Parathyroid adenoma (tissue), 2 donors: ENCODE results near the gene CEP97.

Experiments
- H2AFZ ChIP-seq: fragments of 300-600 bp; sonication (generic); one replicate; pipeline ENCODE4 v1.7.0; 2017; ENCODE audit warnings: antibody characterized with exemption, mild to moderate bottlenecking
- H3K27ac ChIP-seq: fragments of 300-600 bp; sonication (generic); one replicate; pipeline ENCODE4 v1.7.0; 2017
- H3K27me3 ChIP-seq: fragments of 300-600 bp; sonication (generic); one replicate; pipeline ENCODE4 v1.7.0; 2017; ENCODE audit warnings: low read length; ENCODE audit not compliant: control insufficient read depth, insufficient read depth
- H3K36me3 ChIP-seq: fragments of 300-600 bp; sonication (generic); one replicate; pipeline ENCODE4 v1.7.0; 2017; ENCODE audit warnings: low read length; ENCODE audit not compliant: control insufficient read depth, insufficient read depth
- H3K4me1 ChIP-seq: fragments of 300-600 bp; sonication (generic); one replicate; pipeline ENCODE4 v1.7.0; 2017; ENCODE audit warnings: control low read depth
- H3K4me2 ChIP-seq: fragments of 300-600 bp; sonication (generic); one replicate; pipeline ENCODE4 v1.7.0; 2017; ENCODE audit warnings: low read length
- H3K4me3 ChIP-seq: fragments of 300-600 bp; sonication (generic); one replicate; pipeline ENCODE4 v1.7.0; 2017; ENCODE audit warnings: low read depth, low read length
- H3K79me2 ChIP-seq: fragments of 300-600 bp; sonication (generic); one replicate; pipeline ENCODE4 v1.7.0; 2017; ENCODE audit warnings: control low read depth
- H3K9ac ChIP-seq: fragments of 300-600 bp; sonication (generic); one replicate; pipeline ENCODE4 v1.7.0; 2017; ENCODE audit warnings: mild to moderate bottlenecking
- H3K9me3 ChIP-seq: fragments of 300-600 bp; sonication (generic); one replicate; pipeline ENCODE4 v1.7.0; 2017; ENCODE audit warnings: low read length; ENCODE audit not compliant: control insufficient read depth
- TF ChIP-seq, protein P1 (sequence below): fragments of 300-600 bp; sonication (generic); IDR thresholded peaks from one replicate; pipeline ENCODE4 v1.7.0; 2017; ENCODE audit warnings: antibody characterized with exemption, mild to moderate bottlenecking
- donor health status: primary hyperparathyroidism.

Gene CEP97

DNA sequence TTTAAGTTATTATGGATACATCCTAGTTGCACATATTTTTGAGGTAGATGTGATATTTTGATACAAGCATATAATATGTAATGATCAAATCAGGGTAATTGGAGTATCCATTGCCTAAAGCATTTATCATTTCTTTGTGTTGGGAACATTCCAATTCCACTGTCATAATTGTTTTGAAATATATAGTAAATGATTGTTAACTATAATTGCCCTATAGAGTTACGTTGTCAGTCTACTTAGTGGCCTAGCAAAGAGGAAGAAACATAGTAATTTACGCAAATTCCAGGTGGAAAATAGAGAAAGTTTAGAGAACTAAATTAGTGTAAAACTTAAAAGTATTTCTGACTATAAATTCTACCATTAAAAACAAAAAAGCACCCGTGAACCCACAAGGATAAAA, 79.5 kb downstream of the CEP97 start:
- Histone ChIP-seq H3K4me1 (no peaks in the 10 kb centered on the region), H3K79me2 (peaks cover 4% of the 10 kb centered on the region), H2AFZ (no peak overlapping the region), H3K9ac (no peak overlapping the region), H3K36me3 (no peaks in the 10 kb centered on the region), H3K27ac (no peak overlapping the region), H3K9me3 (no peaks in the 10 kb centered on the region), H3K27me3 (no peaks in the 10 kb centered on the region), H3K4me3 (no peak overlapping the region), H3K4me2 (no peak overlapping the region)
- TF ChIP-seq, protein P1, sequence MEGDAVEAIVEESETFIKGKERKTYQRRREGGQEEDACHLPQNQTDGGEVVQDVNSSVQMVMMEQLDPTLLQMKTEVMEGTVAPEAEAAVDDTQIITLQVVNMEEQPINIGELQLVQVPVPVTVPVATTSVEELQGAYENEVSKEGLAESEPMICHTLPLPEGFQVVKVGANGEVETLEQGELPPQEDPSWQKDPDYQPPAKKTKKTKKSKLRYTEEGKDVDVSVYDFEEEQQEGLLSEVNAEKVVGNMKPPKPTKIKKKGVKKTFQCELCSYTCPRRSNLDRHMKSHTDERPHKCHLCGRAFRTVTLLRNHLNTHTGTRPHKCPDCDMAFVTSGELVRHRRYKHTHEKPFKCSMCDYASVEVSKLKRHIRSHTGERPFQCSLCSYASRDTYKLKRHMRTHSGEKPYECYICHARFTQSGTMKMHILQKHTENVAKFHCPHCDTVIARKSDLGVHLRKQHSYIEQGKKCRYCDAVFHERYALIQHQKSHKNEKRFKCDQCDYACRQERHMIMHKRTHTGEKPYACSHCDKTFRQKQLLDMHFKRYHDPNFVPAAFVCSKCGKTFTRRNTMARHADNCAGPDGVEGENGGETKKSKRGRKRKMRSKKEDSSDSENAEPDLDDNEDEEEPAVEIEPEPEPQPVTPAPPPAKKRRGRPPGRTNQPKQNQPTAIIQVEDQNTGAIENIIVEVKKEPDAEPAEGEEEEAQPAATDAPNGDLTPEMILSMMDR = no peak

- TF ChIP-seq, protein P1 = no peak
- no peak overlapping the region for H3K4me3 ChIP-seq
- no peaks in the 10 kb centered on the region for H3K27me3 ChIP-seq
- H2AFZ ChIP-seq = no peak overlapping the region
- no peaks in the 10 kb centered on the region for H3K9me3 ChIP-seq
- H3K27ac ChIP-seq = no peak overlapping the region
- H3K9ac ChIP-seq = no peak overlapping the region
- H3K4me1 ChIP-seq = no peaks in the 10 kb centered on the region
- no peak overlapping the region for H3K4me2 ChIP-seq
- H3K36me3 ChIP-seq = no peaks in the 10 kb centered on the region
- H3K79me2 ChIP-seq = peaks cover 4% of the 10 kb centered on the region
Measured at GRCh38 chr3:101806491-101806890, 82.1 kb downstream of the CEP97 start.

DNA sequence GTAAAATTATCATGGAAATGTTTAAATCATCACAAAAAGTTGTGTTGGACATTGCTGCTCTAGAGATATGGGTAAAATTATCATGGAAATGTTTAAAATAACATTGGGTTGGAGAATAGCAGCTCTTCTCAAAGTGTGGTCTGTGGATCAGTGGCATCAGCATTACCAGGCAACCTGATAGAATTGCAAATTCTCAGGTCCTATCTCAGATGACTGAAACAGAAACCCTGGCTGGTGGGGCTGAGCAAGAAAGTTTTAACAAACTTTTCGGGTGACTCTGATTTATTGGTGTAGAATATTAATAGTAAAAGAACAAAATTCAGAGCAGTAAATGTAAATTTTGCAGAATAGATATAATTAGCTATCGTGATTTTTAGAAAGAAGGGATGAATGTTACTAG, 83.5 kb downstream of the CEP97 start:
- Histone ChIP-seq H3K9ac (no peak overlapping the region), H2AFZ (no peak overlapping the region), H3K9me3 (no peaks in the 10 kb centered on the region), H3K27ac (no peak overlapping the region), H3K27me3 (no peaks in the 10 kb centered on the region), H3K36me3 (no peaks in the 10 kb centered on the region), H3K4me3 (no peak overlapping the region), H3K4me2 (no peak overlapping the region), H3K79me2 (peaks cover 4% of the 10 kb centered on the region), H3K4me1 (no peaks in the 10 kb centered on the region)
- TF ChIP-seq, protein P1 = no peak

GRCh38 chr3:101809178-101810021, 85.0 kb downstream of the CEP97 start:
- Histone ChIP-seq H3K27ac (no peak overlapping the region), H3K27me3 (no peaks in the 10 kb centered on the region), H3K36me3 (no peaks in the 10 kb centered on the region), H3K4me1 (no peaks in the 10 kb centered on the region), H2AFZ (no peak overlapping the region), H3K4me3 (no peak overlapping the region), H3K4me2 (no peak overlapping the region), H3K9me3 (no peaks in the 10 kb centered on the region), H3K79me2 (peaks cover 5% of the 10 kb centered on the region), H3K9ac (no peak overlapping the region)
- TF ChIP-seq, protein P1 = peak; percentile 59

DNA sequence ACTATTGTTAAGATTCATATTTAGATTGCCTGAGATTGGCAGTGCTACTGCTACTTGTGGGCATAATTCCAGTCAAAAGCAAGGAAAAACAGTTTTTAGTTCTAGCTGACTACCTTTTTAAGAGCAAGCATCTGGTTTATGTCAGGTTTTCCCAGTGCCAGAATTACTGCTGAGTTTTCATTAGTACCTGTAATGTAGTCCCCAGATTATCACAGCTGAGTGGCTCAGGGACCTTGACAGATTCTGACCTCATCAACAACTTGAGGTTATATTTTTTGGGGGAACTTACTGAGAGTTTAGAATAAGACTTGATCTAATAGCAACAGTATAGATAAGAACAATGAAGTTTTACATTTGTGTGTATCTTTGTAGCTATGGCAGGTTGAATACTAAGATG, 85.6 kb downstream of the CEP97 start:
- TF ChIP-seq, protein P1 = no peak
- Histone ChIP-seq H3K9me3 (no peaks in the 10 kb centered on the region), H3K4me3 (no peak overlapping the region), H3K79me2 (peaks cover 8% of the 10 kb centered on the region), H3K4me2 (no peak overlapping the region), H3K36me3 (no peaks in the 10 kb centered on the region), H3K4me1 (no peaks in the 10 kb centered on the region), H3K9ac (no peak overlapping the region), H3K27ac (no peak overlapping the region), H3K27me3 (no peaks in the 10 kb centered on the region), H2AFZ (no peak overlapping the region)
